Endodermal cell (in vitro differentiated cells): ENCODE results near the gene NDST4. TPM values are rescaled to one million over a fixed set of nuclear protein-coding genes. Genes with fewer than 3 reads are reported as not detected.

ENCODE experiments used
- DNase-seq: peaks from one replicate; pipeline ENCODE4 v3.0.0-alpha.2; 2017
- H3K27ac ChIP-seq: 2 replicates; pipeline ENCODE4 v1.5.1; 2013; ENCODE audit warnings: mild to moderate bottlenecking, low read depth, low read length, moderate library complexity
- H3K27me3 ChIP-seq: 2 replicates; pipeline ENCODE4 v1.6.1; 2013; ENCODE audit warnings: mild to moderate bottlenecking, low read length, moderate library complexity; ENCODE audit not compliant: insufficient read depth, control insufficient read depth, poor library complexity, severe bottlenecking
- H3K36me3 ChIP-seq: 2 replicates; pipeline ENCODE4 v1.7.0; 2013; ENCODE audit warnings: mild to moderate bottlenecking, low read length, moderate library complexity; ENCODE audit not compliant: control insufficient read depth, insufficient read depth
- H3K4me1 ChIP-seq: one replicate; pipeline ENCODE4 v1.7.0; 2013; ENCODE audit warnings: low read length; ENCODE audit not compliant: control insufficient read depth, insufficient read depth
- H3K4me3 ChIP-seq: 2 replicates; pipeline ENCODE4 v1.5.1; 2013; ENCODE audit warnings: mild to moderate bottlenecking, low read length, moderate library complexity
- H3K9ac ChIP-seq: 2 replicates; pipeline ENCODE4 v1.6.1; 2013; ENCODE audit warnings: mild to moderate bottlenecking, low read length, moderate library complexity; ENCODE audit not compliant: poor library complexity, severe bottlenecking; ENCODE audit errors: extremely low read depth
- H3K9me3 ChIP-seq: 2 replicates; pipeline ENCODE4 v1.6.1; 2013; ENCODE audit warnings: mild to moderate bottlenecking, low read length, moderate library complexity; ENCODE audit not compliant: control insufficient read depth
- H3K27ac Mint-ChIP-seq: 2 replicates; pipeline ENCODE4 v1.8.0; 2020; ENCODE audit warnings: mixed read lengths
- H3K27me3 Mint-ChIP-seq: 2 replicates; pipeline ENCODE4 v1.8.0; 2021; ENCODE audit warnings: mild to moderate bottlenecking, mixed read lengths; ENCODE audit not compliant: insufficient read depth
- H3K36me3 Mint-ChIP-seq: 2 replicates; pipeline ENCODE4 v1.8.0; 2020; ENCODE audit warnings: low read depth, mixed read lengths
- H3K4me1 Mint-ChIP-seq: 2 replicates; pipeline ENCODE4 v1.8.0; 2020; ENCODE audit warnings: mixed read lengths
- H3K4me3 Mint-ChIP-seq: 2 replicates; pipeline ENCODE4 v1.8.0; 2020; ENCODE audit warnings: mild to moderate bottlenecking, moderate library complexity, mixed read lengths
- H3K9me3 Mint-ChIP-seq: 2 replicates; pipeline ENCODE4 v1.8.0; 2020; ENCODE audit warnings: mild to moderate bottlenecking, mixed read lengths
- CTCF ChIP-seq: fragments of 200-600 bp; sonication (generic); conservative IDR thresholded peaks from 2 replicates; pipeline ENCODE4 v1.5.0; 2021; ENCODE audit warnings: antibody characterized with exemption, mild to moderate bottlenecking
- WGBS, 2 experiments: methylation state at CpG; one replicate each; pipeline versions ENCODE4 v1.1.5 to v1.1.7; 2013; ENCODE audit warnings: missing lambda C conversion rate in 2 of 2, mixed read lengths in 1 of 2; ENCODE audit not compliant: insufficient coverage in 1 of 2, insufficient read length in 1 of 2; 5-methylcytosine and 5-hydroxymethylcytosine counted together
- total RNA-seq, 2 donors: library from RNA; stranded (reverse); fragmentation: NEBNext Ultra II Directional in 1 of 2; extraction: Animal tissue kit (Norgen Biotek cat#: 25700) in 1 of 2; gene quantifications; 2 replicates in 1 of 2; 3 replicates in 1 of 2; pipeline ENCODE4 v1.2.1, GENCODE V29; 2021

NDST4 gene
- total RNA-seq, 2 donors from 2014 or later, result 0.31 TPM; not detected in 1

- Histone ChIP-seq H3K9me3 (no peaks in the 10 kb centered on the region), H3K36me3 (no peaks in the 10 kb centered on the region), H3K9ac (no peak overlapping the region), H3K27ac (no peak overlapping the region), H3K4me3 (no peak overlapping the region), H3K4me1 (no peaks in the 10 kb centered on the region), H3K27me3 (no peaks in the 10 kb centered on the region)
- Mint-ChIP-seq H3K27ac (no peak overlapping the region), H3K4me1 (no peaks in the 10 kb centered on the region), H3K9me3 (no peaks in the 10 kb centered on the region), H3K4me3 (no peak overlapping the region), H3K27me3 (no peaks in the 10 kb centered on the region), H3K36me3 (no peaks in the 10 kb centered on the region)
- TF ChIP-seq CTCF, result no peak
- 94 to 96% methylated on average over 7 of the region's 7 CpGs for WGBS, 2 experiments
- DNase-seq, result no peak
Measured at GRCh38 chr4:115149106-115149505, 35.7 kb upstream of the NDST4 start.

GRCh38 chr4:115145393-115146160 lies 32.2 kb upstream of the NDST4 start:
- TF ChIP-seq CTCF, result no peak
- Mint-ChIP-seq H3K4me3 (no peak overlapping the region), H3K4me1 (no peaks in the 10 kb centered on the region), H3K27ac (no peak overlapping the region), H3K36me3 (no peaks in the 10 kb centered on the region), H3K27me3 (no peaks in the 10 kb centered on the region), H3K9me3 (no peaks in the 10 kb centered on the region)
- Histone ChIP-seq H3K36me3 (no peaks in the 10 kb centered on the region), H3K9me3 (no peaks in the 10 kb centered on the region), H3K4me1 (no peaks in the 10 kb centered on the region), H3K27me3 (no peaks in the 10 kb centered on the region), H3K4me3 (no peak overlapping the region), H3K9ac (no peak overlapping the region), H3K27ac (no peak overlapping the region)
- WGBS, 2 experiments, result 93 to 95% methylated on average over 3 of the region's 3 CpGs
- no peak for DNase-seq

GRCh38 chr4:115128037-115128436 lies 14.6 kb upstream of the NDST4 start:
- Mint-ChIP-seq H3K4me3 (no peak overlapping the region), H3K27ac (no peak overlapping the region), H3K4me1 (no peaks in the 10 kb centered on the region), H3K9me3 (no peaks in the 10 kb centered on the region), H3K27me3 (no peaks in the 10 kb centered on the region), H3K36me3 (no peaks in the 10 kb centered on the region)
- H3K4me3 ChIP-seq, result no peak overlapping the region
- no peaks in the 10 kb centered on the region for H3K9me3 ChIP-seq
- H3K27ac ChIP-seq, result no peak overlapping the region
- DNase-seq, result no peak
- no peaks in the 10 kb centered on the region for H3K27me3 ChIP-seq
- no peaks in the 10 kb centered on the region for H3K4me1 ChIP-seq
- WGBS, 2 experiments, result 92 to 95% methylated on average over 1 to 2 of the region's 2 CpGs
- no peak for TF ChIP-seq CTCF
- H3K9ac ChIP-seq, result no peak overlapping the region
- no peaks in the 10 kb centered on the region for H3K36me3 ChIP-seq
